WERI-Rb-1 (cell line): ENCODE data around the gene PSMB11.
A peak's percentile ranks its signal among the peaks of the same experiment; 100 is the strongest.

ENCODE experiments used
- DNase-seq: peaks from one replicate; pipeline ENCODE4 v3.0.0-alpha.2; 2020
- H3K27ac ChIP-seq: fragments of 250-450 bp; sonication (Bioruptor Pico); 2 replicates; pipeline ENCODE4 v1.5.1; 2020; ENCODE audit warnings: mild to moderate bottlenecking, moderate library complexity
- H3K27me3 ChIP-seq: fragments of 250-450 bp; sonication (Bioruptor Pico); 2 replicates; pipeline ENCODE4 v1.5.1; 2021; ENCODE audit warnings: mild to moderate bottlenecking, low read depth, moderate library complexity; ENCODE audit not compliant: insufficient read depth, severe bottlenecking
- H3K36me3 ChIP-seq: fragments of 250-450 bp; sonication (Bioruptor Pico); 2 replicates; pipeline ENCODE4 v1.5.1; 2020; ENCODE audit warnings: mild to moderate bottlenecking, moderate library complexity
- H3K4me3 ChIP-seq: 2 replicates; pipeline ENCODE4 v1.5.1; 2011; ENCODE audit warnings: low read depth, mild to moderate bottlenecking, control low read depth, low read length
- H3K9me3 ChIP-seq: fragments of 250-450 bp; sonication (Bioruptor Pico); 2 replicates; pipeline ENCODE4 v1.5.1; 2021; ENCODE audit warnings: mild to moderate bottlenecking, moderate library complexity; ENCODE audit not compliant: severe bottlenecking
- CTCF ChIP-seq: IDR thresholded peaks from 2 replicates; pipeline ENCODE4 v1.5.1; 2011; ENCODE audit warnings: low read depth, mild to moderate bottlenecking, control low read depth, inconsistent platforms, low read length

Gene PSMB11

DNA sequence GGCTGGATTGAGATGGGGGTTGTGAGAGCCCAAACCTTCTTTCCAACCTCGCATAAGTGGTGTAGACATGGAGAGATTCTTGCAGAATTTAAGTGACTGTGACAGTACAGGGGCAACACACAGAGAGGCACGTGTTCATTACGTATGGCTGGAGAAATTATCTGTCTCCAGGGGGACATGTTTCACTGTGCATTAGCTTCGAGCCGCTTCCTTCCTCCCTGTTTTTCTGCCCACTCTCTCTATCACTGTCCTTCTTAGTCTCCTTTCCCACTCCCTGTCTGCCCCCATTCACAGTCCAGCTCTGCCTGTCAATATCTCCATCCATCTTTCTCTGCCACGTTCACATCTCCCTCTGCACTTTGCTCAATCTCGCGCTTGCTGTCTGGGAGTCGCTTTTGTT, 20.6 kb upstream of the PSMB11 start:
- Histone ChIP-seq H3K27me3 (no peaks in the 10 kb centered on the region), H3K4me3 (no peak overlapping the region), H3K9me3 (no peaks in the 10 kb centered on the region), H3K27ac (peak overlapping the region; percentile 66), H3K36me3 (peaks cover 9% of the 10 kb centered on the region)
- no peak for TF ChIP-seq CTCF
- no peak for DNase-seq

GRCh38 chr14:23021889-23022442, 20.0 kb upstream of the PSMB11 start:
- DNase-seq = no peak
- H3K27ac ChIP-seq = peak overlapping the region; percentile 66
- H3K4me3 ChIP-seq = no peak overlapping the region
- no peak for TF ChIP-seq CTCF
- H3K36me3 ChIP-seq = peaks cover 12% of the 10 kb centered on the region
- H3K27me3 ChIP-seq = no peaks in the 10 kb centered on the region
- H3K9me3 ChIP-seq = no peaks in the 10 kb centered on the region

- TF ChIP-seq CTCF = no peak
- DNase-seq = peak; percentile 81
- Histone ChIP-seq H3K4me3 (no peak overlapping the region), H3K27me3 (no peaks in the 10 kb centered on the region), H3K27ac (peak overlapping the region; percentile 93), H3K36me3 (peaks cover 13% of the 10 kb centered on the region), H3K9me3 (no peaks in the 10 kb centered on the region)
These were observed 18.8 kb upstream of the PSMB11 start for GRCh38 chr14:23023022-23023794.

GRCh38 chr14:23023795-23024152, 18.2 kb upstream of the PSMB11 start:
- Histone ChIP-seq H3K9me3 (no peaks in the 10 kb centered on the region), H3K27ac (peak overlapping the region; percentile 93), H3K36me3 (peaks cover 16% of the 10 kb centered on the region), H3K4me3 (no peak overlapping the region), H3K27me3 (no peaks in the 10 kb centered on the region)
- DNase-seq = no peak
- TF ChIP-seq CTCF = no peak

- Histone ChIP-seq H3K9me3 (no peaks in the 10 kb centered on the region), H3K27me3 (no peaks in the 10 kb centered on the region)
These were observed 17.4 kb upstream of the PSMB11 start for GRCh38 chr14:23024612-23025075.

More at GRCh38 chr14:23024612-23025075, 17.4 kb upstream of the PSMB11 start:
- Histone ChIP-seq H3K4me3 (peak overlapping the region; percentile 13; the same call in 1 of the 2 replicates), H3K27ac (peak overlapping the region; percentile 93), H3K36me3 (peaks cover 25% of the 10 kb centered on the region)
- TF ChIP-seq CTCF = no peak
- peak; percentile 86 for DNase-seq
